ENCODE measurements around the gene WAC. TPM values are rescaled to one million over a fixed set of nuclear protein-coding genes. Genes with fewer than 3 reads are reported as not detected.
"Not testable (repeated sequence)": the region's sequence is repeated elsewhere in the genome, so short reads cannot be mapped to it uniquely, and the experiment has no call there.

Gene WAC, protein sequence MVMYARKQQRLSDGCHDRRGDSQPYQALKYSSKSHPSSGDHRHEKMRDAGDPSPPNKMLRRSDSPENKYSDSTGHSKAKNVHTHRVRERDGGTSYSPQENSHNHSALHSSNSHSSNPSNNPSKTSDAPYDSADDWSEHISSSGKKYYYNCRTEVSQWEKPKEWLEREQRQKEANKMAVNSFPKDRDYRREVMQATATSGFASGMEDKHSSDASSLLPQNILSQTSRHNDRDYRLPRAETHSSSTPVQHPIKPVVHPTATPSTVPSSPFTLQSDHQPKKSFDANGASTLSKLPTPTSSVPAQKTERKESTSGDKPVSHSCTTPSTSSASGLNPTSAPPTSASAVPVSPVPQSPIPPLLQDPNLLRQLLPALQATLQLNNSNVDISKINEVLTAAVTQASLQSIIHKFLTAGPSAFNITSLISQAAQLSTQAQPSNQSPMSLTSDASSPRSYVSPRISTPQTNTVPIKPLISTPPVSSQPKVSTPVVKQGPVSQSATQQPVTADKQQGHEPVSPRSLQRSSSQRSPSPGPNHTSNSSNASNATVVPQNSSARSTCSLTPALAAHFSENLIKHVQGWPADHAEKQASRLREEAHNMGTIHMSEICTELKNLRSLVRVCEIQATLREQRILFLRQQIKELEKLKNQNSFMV
- total RNA-seq: 148 TPM

DNA sequence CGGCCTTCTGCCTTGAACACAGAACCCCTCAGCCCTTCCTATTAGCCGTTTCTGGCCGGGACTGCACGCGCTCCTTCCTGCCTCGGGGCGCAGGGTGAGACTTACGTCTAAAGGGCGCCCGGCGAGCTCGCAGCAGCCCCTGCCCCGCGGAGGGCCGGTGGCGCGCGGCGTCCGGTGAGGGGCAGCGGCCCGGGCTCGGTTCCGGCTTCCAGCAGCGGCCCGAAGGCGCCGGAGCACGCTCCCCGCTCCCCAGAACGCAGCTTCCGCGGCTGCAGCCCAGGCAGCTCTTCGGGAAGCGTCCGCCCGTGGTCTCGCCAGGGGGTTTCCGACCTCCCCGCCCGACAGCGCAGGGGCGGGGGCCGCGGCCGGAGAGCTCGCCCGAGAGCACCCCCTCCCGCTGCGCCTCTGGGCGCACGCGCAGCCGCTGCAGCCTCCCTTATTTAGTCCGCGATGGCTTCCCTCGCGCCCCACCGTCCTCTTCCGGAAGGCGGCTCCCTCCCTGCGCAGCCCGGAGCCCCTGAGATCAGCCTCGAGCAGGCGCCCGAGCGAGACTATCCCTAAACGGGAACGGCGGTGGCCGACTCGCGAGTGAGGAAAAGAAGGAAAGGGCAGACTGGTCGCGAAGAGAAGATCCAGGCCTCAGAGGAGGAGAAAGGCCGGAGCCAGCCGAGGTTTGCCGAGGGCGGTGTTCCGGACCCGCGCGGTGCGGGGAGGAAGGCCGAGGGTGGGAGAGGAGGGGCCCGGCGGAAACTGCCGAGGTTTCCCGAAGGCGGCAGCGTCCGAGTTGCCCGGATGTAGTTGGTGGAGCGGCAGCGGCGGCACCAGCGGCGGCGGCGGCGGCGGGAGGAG lies at the start of gene WAC:
TSS of gene WAC (plus strand) at position 782 of the 849 bp plus-strand sequence. CDS start 462 bp downstream, outside the sequence.
- peak; percentile 99 for DNase-seq (ENCODE audit: low spot score)
- ATAC-seq: peak; percentile 99
- intact Hi-C loops (cut with DNase I): no loop called here

DNA sequence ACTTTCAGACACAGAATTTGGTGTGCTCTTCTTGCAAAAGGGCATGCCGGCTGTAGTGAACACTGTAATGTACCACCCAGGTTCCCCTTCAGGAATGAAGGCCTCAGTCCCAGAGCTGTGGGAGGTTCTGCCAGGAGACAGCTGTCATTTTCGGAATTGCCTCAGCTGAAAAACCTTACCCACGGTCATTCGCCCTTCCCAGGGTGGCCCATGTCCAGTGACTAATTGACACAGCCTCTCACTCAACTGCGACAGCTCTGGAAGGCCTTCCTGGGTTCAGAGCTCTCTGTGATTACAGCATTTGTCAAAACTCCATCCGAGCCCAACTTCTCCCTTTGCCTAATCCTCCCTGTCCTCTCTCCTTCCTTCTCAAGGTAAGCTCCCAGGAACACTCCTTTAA lies 43.7 kb upstream of the WAC start:
- DNase-seq (ENCODE audit: low spot score) (no peak), ATAC-seq (no peak)
- intact Hi-C loops (cut with DNase I): no loop called here

DNA sequence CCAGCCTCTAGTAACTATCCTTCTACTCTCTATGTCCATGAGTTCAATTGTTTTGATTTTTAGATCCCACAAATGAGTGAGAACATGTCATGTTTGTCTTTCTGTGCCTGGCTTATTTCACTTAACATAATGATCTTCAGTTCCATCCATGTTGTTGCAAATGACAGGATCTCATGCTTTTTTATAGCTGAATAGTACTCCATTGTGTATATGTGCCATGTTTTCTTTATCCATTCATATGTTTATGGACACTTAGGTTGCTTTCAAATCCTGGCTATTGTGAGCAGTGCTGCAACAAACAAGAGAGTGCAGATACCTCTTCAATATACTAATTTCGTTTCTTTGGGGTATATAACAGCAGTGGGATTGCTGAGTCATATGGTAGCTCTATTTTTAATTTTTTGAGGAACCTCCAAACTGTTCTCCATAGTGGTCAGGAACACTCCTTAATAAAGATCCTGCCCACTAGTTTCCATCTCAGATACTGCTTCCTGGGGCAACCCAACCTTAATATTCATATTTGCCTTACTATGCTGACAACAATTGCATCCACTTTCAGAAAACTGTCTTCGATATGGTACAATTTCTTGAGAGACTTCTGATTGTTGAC lies 42.6 kb upstream of the WAC start:
- DNase-seq (ENCODE audit: low spot score); intact Hi-C loops (cut with DNase I); ATAC-seq: not testable (repeated sequence)

DNA sequence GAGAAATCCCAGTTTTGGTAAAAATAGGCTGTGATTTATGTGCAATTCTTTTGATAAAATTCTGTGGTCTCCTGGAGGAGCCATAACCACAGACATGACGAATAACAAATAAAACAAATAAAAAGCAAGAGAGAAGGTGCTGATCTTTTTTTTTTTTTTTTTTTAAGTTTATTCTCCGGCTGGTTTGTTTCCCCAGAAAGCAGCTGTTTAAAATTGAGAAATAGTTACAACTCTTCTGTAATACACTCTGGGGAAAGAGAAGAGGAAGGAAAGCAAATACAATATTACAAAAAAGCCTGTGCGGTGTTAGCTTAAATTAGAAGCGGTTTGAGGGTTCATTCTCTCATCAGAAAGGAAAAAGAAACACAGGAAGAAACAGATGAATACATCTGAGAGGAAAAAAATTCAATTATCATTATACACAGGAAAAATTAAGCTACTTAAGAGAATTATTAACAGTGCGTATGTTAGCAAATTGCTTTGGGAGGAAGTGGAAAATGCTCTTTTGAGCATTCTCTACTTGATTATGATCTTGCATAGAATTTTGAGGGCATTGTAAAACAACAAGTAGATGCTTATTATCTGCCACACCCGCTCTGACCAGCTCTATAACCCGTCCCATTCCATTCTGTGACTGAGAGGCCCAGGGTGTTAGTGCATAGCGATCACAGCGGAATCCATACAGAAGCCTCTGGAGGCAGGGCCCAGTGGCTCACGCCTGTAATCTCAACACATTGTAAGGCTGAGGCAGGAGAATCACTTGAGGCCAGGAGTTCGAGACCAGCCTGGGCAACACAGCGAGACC lies 40.6 kb upstream of the WAC start:
- ATAC-seq: peak; percentile 86
- intact Hi-C loops (cut with DNase I): no loop called here
- DNase-seq (ENCODE audit: low spot score): no peak

DNA sequence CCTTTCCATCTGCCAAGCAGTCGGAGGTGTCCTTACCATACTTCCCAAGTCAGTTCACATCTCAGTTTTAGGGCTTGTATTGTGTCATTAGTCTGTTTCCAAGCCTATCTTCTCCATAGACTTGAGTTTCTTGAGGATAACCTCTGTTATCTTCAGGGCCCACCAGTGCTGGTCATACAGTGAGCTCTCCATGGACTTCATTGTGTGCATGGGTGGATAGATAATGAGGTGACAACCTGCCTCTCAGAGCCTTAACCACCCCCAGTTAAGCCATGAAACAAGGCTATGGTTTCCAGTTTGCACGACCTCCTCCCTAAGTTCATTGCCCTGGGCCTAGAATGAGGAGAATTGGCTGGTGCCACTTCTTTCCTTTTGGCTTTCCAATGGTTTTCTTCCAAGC lies 38.5 kb upstream of the WAC start:
- intact Hi-C loops (cut with DNase I): no loop called here
- DNase-seq (ENCODE audit: low spot score) (no peak), ATAC-seq (no peak)

DNA sequence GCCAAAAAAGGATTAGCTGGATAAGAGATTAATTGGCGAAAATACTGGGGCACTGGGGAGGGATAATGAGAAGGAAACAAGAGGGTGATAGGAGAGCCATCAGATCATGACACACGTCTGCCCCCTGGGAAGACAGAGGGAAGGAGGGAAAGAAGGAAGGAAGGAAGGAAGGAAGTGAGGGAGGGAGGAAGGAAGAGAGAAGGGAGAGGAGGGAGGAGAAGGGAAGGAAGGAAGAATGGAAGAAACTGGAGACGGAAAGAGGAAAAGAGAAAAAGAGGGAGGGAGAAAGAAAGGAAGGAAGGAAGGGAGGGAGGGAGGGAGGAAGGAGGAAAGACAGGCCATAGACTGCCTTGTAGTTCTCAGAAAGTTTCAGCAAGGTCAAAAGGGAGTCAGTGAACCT lies 37.8 kb upstream of the WAC start:
- intact Hi-C loops (cut with DNase I): loop anchor here (5.0 kb wide), 1 partner anchor 1987 kb away; no protein-coding TSS in a partner anchor
- ATAC-seq: no peak
- DNase-seq (ENCODE audit: low spot score): no peak

DNA sequence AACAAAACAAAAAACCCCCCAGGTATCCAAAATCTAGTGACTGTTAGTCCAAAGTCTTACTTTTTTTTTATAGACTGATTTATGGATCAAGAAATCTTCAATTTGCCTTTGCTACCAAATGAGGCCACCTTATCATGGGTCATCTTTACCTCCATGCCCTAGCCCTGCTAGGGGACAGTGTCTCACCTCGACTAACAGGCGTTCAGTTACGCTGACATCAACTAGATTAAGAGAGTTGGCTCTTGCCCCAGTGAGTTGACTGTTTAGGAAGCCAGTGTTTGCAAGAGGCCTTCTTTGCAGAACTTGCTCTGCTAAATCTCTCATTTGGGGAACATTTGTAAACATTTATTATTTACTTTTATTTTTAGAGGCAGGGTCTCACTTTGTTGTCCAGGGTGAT lies 36.9 kb upstream of the WAC start:
- DNase-seq (ENCODE audit: low spot score) (no peak), ATAC-seq (no peak)
- intact Hi-C loops (cut with DNase I): loop anchor here (5.0 kb wide), 1 partner anchor 1986 kb away; no protein-coding TSS in a partner anchor

DNA sequence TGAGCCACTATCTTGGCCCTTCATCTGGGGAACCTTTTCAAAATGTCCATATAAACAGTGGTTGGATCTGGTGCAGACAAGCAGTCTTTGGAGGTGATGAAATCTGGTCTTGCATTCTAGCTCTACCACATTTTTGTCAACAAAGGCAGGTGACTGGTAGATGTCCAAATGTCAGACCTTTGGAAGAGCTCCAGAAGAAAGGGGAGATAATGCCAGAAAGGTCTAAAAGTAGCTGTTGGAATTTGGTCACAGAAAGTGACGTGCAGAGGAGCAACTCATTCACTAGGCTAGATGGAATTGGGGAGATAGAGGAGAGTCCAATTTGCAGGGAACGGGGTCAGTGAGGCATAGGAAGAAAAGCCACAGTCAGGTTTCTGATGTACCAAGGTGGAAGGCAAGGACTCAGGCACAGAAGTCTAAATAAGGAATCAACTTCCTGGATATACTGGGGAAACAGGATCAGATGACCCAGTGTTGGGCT lies 36.4 kb upstream of the WAC start:
- no peak for ATAC-seq
- intact Hi-C loops (cut with DNase I): loop anchor here (5.0 kb wide), 1 partner anchor 1986 kb away; no protein-coding TSS in a partner anchor
- no peak for DNase-seq (ENCODE audit: low spot score)

DNA sequence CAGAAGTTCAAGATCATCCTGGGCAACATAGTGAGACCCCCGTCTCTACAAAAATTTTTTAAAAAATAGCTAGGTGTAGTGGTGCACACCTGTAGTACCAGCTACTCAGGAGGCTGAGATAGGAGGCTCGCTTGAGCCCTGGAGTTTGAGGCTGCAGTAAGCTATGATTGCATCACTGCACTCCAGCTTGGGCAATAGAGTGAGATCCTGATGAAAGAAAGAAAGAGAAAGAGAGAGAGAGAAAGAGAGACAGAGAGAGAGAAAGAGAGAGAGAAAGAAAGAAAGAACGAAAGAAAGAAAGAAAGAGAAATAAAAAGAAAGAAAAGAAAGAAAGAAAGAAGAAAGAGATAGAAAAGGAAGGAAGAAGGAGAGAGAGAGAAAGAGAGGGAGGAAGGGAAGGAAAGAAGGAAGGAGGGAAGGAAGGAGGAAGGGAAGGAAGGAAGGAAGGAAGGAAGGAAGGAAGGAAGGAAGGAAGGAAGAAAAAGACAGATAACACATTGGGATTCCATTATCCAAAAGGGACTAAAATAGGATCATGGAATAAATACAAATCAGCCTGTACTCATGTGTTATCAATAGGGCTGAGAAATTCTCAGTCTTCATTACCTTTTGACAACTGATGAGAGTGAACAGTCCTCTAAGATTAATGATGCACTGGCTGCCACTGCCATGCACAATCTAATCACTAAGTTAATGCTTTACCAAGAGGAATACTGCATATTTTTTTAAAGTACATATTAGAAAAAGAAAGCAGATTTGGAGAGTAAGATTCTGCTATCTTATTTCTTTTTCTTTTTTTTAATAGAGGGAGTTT lies 35.4 kb upstream of the WAC start:
- intact Hi-C loops (cut with DNase I): loop anchor here (5.0 kb wide), 1 partner anchor 1985 kb away; no protein-coding TSS in a partner anchor
- DNase-seq (ENCODE audit: low spot score) (no peak), ATAC-seq (no peak)

DNA sequence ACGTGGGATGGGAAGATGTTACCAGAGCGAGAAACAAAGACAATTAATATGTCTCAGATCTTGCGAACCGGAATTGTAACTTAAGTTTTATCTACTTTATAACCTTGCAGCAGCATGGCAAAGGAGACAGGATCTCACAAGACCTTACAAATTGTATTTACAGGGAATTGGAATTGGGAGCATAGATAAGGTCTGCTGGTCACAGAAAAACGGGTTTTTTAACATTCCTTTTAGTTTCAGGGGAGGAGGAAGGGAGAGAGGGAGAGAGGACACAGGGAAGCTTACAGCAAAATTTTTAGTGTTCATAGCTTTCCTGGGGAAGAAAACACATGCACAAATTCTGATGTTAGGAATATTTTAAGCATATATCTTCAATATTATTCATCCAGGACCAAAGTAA lies 32.7 kb upstream of the WAC start:
- ATAC-seq; DNase-seq (ENCODE audit: low spot score); intact Hi-C loops (cut with DNase I): not testable (repeated sequence)

DNA sequence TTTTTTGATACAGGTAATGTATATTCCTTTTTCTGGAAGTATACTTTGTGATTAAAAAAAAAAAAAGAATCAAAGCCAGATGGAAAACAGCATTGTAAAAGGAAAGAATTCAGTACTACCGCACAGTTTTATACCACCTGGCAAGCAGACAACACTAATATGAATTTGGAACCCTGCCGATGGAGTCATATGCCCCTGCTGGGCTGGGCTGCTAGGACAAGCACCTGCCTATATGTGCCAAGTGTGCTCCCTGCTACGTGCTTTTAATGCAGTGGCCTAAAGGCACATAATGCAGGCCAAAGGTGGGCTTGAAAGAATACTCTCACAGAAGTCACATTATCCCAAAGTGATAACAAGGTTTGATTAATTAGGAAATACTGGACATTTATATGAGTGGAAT lies 29.8 kb upstream of the WAC start:
- DNase-seq (ENCODE audit: low spot score): no peak
- intact Hi-C loops (cut with DNase I): no loop called here
- ATAC-seq: no peak

DNA sequence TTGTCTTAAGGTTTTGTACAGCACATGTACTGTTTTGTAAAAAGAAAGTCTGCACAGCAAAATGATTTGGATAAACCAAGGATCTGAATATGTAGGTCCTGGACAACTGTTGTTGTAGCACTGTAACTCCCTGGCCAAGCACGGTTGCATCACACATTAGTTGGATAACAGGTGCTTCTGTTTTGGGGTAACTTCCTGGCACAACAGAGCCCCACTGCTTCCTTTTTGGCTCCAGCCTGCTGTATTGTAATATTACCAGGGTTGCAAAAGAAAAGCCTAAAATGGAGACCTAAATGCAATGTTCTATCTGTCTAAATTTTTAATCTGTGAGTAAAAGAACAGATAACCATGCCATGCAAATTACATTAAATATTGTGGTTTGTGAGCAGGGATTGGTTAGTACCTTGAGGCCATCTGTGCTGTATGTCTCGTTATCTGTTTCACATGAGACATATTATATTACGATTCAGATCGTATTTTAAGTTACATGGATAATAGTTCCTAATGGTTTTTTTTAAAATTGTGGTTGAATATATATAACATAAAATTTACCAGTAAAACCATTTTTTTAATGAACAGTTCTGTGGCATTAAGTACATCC lies 27.5 kb upstream of the WAC start:
- no peak for DNase-seq (ENCODE audit: low spot score)
- intact Hi-C loops (cut with DNase I): no loop called here
- ATAC-seq: no peak

DNA sequence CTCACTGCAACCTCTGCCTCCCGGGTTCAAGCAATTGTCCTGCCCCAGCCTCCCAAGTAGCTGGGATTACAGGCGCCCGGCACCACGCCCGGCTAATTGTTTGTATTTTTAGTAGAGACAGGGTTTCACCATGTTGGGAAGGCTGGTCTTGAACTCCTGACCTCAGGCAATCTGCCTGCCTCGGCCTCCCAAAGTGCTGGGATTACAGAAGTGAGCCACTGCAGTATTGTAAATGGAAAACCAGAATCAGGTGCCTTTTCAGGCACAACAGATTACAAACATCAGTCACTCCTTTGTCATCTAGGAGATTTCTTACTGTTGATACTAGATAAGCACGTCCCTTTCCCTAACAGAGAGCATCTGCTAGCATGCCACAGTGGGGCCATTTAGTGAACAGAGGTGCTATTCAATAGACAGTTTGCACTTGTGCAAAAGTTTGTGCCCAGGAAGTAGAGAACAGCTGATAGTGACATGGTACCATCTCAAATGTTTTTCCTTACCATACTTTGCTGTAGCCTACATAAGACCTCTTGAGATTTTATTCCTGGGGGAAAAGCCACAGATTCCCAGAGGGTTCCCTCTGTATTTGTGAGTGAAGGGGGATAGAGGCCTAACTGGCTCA lies 24.5 kb upstream of the WAC start:
- intact Hi-C loops (cut with DNase I): no loop called here
- ATAC-seq (no peak), DNase-seq (ENCODE audit: low spot score) (no peak)

DNA sequence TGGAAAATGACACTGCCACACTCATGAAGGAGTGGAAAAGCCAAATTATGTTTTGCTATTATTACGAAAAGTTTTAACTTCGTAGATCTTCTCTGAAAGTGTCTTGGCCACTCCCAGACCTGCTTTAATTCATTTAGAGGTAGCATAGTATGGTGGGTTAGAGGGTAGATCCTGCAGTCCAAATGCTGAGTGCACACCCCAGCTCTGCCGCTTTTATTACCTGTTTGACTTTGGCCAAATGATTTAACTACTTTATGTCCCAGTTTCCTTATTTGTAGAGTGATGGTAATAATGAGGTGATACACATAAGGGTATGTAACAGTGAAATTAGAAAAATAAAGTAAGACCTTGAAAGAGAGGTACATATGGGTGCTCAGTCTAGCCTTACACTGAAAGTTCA lies 23.6 kb upstream of the WAC start:
- intact Hi-C loops (cut with DNase I): no loop called here
- DNase-seq (ENCODE audit: low spot score) (no peak), ATAC-seq (no peak)

DNA sequence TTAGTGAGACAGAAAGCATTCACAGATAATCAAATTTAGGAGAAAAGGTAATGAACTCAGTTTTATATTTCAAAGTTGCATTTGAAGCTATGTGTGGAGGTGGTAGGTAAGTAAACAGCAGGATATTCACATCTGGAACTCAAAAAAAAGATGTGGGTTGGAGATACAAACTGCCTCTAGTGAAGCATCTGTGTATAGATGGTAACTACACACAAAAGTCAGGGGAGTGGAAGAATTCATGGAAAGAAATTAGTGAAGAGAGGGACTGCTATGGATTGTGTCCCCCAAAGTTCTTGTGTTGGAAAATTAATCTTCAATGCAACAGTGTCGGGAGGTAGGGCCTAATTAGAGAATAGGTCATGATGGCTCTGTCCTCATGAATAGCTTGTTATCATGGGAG lies 18.3 kb upstream of the WAC start:
- ATAC-seq (no peak), DNase-seq (ENCODE audit: low spot score) (no peak)
- intact Hi-C loops (cut with DNase I): no loop called here

DNA sequence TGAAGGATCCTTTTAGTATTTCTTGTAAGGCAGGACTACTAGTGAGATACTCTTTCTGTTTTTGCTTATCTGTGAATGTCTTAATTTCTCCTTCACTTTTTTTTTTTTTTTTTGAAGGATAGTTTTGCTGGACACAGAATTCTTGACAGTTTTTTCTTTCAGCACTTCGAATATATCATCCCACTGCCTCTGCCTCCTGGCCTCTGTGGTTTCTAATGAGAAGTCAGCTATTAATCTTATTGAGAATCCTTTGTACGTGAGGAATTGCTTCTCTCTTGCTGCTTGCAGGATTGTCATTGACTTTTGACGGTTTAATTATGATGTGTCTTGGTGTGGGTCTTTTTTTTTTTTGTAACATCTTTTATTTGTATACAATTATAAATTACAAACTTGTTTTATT lies 12.6 kb upstream of the WAC start:
- DNase-seq (ENCODE audit: low spot score) (no peak), ATAC-seq (no peak)
- intact Hi-C loops (cut with DNase I): no loop called here

DNA sequence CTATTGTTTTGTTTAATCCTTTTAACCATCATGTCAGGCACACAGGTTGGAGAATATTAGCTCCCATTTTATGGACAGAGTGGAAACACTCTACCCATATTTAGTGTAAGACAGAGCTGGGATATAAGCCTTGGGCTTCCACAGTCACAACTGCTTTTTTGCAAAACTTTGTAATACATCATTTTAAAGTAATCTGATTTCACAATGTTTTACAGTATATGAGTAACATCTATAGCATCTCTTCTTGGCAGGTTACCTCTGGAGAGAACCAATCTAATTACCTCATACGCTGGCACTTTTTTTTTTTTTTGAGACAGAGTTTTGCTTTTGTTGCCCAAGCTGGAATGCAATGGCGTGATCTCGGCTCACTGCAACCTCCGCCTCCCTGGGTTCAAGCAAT lies 12.1 kb upstream of the WAC start:
- ATAC-seq; DNase-seq (ENCODE audit: low spot score); intact Hi-C loops (cut with DNase I): not testable (repeated sequence)

Data from sciatic nerve (tissue), 2 donors.